Measurements from ENCODE around the gene GRIP2. TPM values are rescaled to one million over a fixed set of nuclear protein-coding genes. Genes with fewer than 3 reads are reported as not detected.

GRIP2 gene
- total RNA-seq, 1 donor from 2014 or later: 3.3 TPM

- H3K4me3 ChIP-seq (ENCODE audit: insufficient read depth, low read depth, low read length): no peak overlapping the region
- no peak for DNase-seq (ENCODE audit: low read depth)
- H4K20me1 ChIP-seq (ENCODE audit: insufficient read depth, low read length): no peaks in the 10 kb centered on the region
- H3K27me3 ChIP-seq (ENCODE audit: insufficient read depth, low read length): peaks cover 33% of the 10 kb centered on the region
- H3K9ac ChIP-seq (ENCODE audit: low read length): no peak overlapping the region
- Mint-ChIP-seq H3K4me3 (ENCODE audit: unreplicated experiment) (no peak overlapping the region), H3K27me3 (ENCODE audit: low read depth, unreplicated experiment) (peaks cover 47% of the 10 kb centered on the region), H3K27ac (ENCODE audit: unreplicated experiment) (no peak overlapping the region), H3K9me3 (ENCODE audit: unreplicated experiment) (peaks cover 5% of the 10 kb centered on the region), H3K4me1 (ENCODE audit: low read depth, unreplicated experiment) (peaks cover 5% of the 10 kb centered on the region), H3K36me3 (ENCODE audit: low read depth, unreplicated experiment) (peaks cover 6% of the 10 kb centered on the region)
- no peaks in the 10 kb centered on the region for H3K79me2 ChIP-seq (ENCODE audit: insufficient read depth, low read length)
- TF ChIP-seq CTCF (IDR thresholded peaks at IDR 0.05; ENCODE audit: insufficient read depth, low read depth, low read length): no peak
- no peak for TF ChIP-seq EZH2 (IDR thresholded peaks at IDR 0.05; ENCODE audit: insufficient read depth, low read length)
- no peak for FAIRE-seq
- H3K9me3 ChIP-seq (ENCODE audit: insufficient read depth, low read depth, low read length): no peaks in the 10 kb centered on the region
- no peak overlapping the region for H3K27ac ChIP-seq (ENCODE audit: low read depth, low read length)
- H3K36me3 ChIP-seq (ENCODE audit: insufficient read depth, low read length): no peaks in the 10 kb centered on the region
- no peak overlapping the region for H2AFZ ChIP-seq (ENCODE audit: low read depth, low read length)
- no peak overlapping the region for H3K4me2 ChIP-seq (ENCODE audit: low read length)
- no peaks in the 10 kb centered on the region for H3K4me1 ChIP-seq (ENCODE audit: insufficient read depth, low read length)
Measured at GRCh38 chr3:14576163-14576562, 36.0 kb upstream of the GRIP2 start.

GRCh38 chr3:14574183-14574582, 34.0 kb upstream of the GRIP2 start:
- H3K4me1 Mint-ChIP-seq (ENCODE audit: low read depth, unreplicated experiment): peaks cover 5% of the 10 kb centered on the region
- no peaks in the 10 kb centered on the region for H3K36me3 ChIP-seq (ENCODE audit: insufficient read depth, low read length)
- DNase-seq (ENCODE audit: low read depth) (no peak), FAIRE-seq (no peak)
- H3K4me3 Mint-ChIP-seq (ENCODE audit: unreplicated experiment): no peak overlapping the region
- peaks cover 5% of the 10 kb centered on the region for H3K9me3 Mint-ChIP-seq (ENCODE audit: unreplicated experiment)
- peaks cover 51% of the 10 kb centered on the region for H3K27me3 Mint-ChIP-seq (ENCODE audit: low read depth, unreplicated experiment)
- H3K27ac ChIP-seq (ENCODE audit: low read depth, low read length): no peak overlapping the region
- H3K27me3 ChIP-seq (ENCODE audit: insufficient read depth, low read length): peaks cover 37% of the 10 kb centered on the region
- no peak overlapping the region for H3K9ac ChIP-seq (ENCODE audit: low read length)
- peaks cover 6% of the 10 kb centered on the region for H3K36me3 Mint-ChIP-seq (ENCODE audit: low read depth, unreplicated experiment)
- H3K4me3 ChIP-seq (ENCODE audit: insufficient read depth, low read depth, low read length): no peak overlapping the region
- H3K27ac Mint-ChIP-seq (ENCODE audit: unreplicated experiment): no peak overlapping the region
- TF ChIP-seq EZH2 (IDR thresholded peaks at IDR 0.05; ENCODE audit: insufficient read depth, low read length) (no peak), CTCF (IDR thresholded peaks at IDR 0.05; ENCODE audit: insufficient read depth, low read depth, low read length) (no peak)
- H3K79me2 ChIP-seq (ENCODE audit: insufficient read depth, low read length): no peaks in the 10 kb centered on the region
- no peaks in the 10 kb centered on the region for H4K20me1 ChIP-seq (ENCODE audit: insufficient read depth, low read length)
- H3K4me1 ChIP-seq (ENCODE audit: insufficient read depth, low read length): no peaks in the 10 kb centered on the region
- H3K9me3 ChIP-seq (ENCODE audit: insufficient read depth, low read depth, low read length): no peaks in the 10 kb centered on the region
- H2AFZ ChIP-seq (ENCODE audit: low read depth, low read length): no peak overlapping the region
- no peak overlapping the region for H3K4me2 ChIP-seq (ENCODE audit: low read length)

- Histone ChIP-seq H3K79me2 (ENCODE audit: insufficient read depth, low read length) (no peaks in the 10 kb centered on the region), H3K27ac (ENCODE audit: low read depth, low read length) (no peak overlapping the region), H3K4me2 (ENCODE audit: low read length) (no peak overlapping the region), H3K4me3 (ENCODE audit: insufficient read depth, low read depth, low read length) (no peak overlapping the region), H3K36me3 (ENCODE audit: insufficient read depth, low read length) (no peaks in the 10 kb centered on the region), H3K9ac (ENCODE audit: low read length) (no peak overlapping the region), H3K9me3 (ENCODE audit: insufficient read depth, low read depth, low read length) (no peaks in the 10 kb centered on the region), H2AFZ (ENCODE audit: low read depth, low read length) (no peak overlapping the region), H4K20me1 (ENCODE audit: insufficient read depth, low read length) (no peaks in the 10 kb centered on the region), H3K4me1 (ENCODE audit: insufficient read depth, low read length) (no peaks in the 10 kb centered on the region), H3K27me3 (ENCODE audit: insufficient read depth, low read length) (peaks cover 40% of the 10 kb centered on the region)
- TF ChIP-seq EZH2 (IDR thresholded peaks at IDR 0.05; ENCODE audit: insufficient read depth, low read length): no peak
- TF ChIP-seq CTCF (IDR thresholded peaks at IDR 0.05; ENCODE audit: insufficient read depth, low read depth, low read length): no peak
- DNase-seq (ENCODE audit: low read depth) (no peak), FAIRE-seq (no peak)
- Mint-ChIP-seq H3K9me3 (ENCODE audit: unreplicated experiment) (peaks cover 5% of the 10 kb centered on the region), H3K4me1 (ENCODE audit: low read depth, unreplicated experiment) (peaks cover 1% of the 10 kb centered on the region), H3K27ac (ENCODE audit: unreplicated experiment) (no peak overlapping the region), H3K27me3 (ENCODE audit: low read depth, unreplicated experiment) (peaks cover 49% of the 10 kb centered on the region), H3K36me3 (ENCODE audit: low read depth, unreplicated experiment) (peaks cover 6% of the 10 kb centered on the region), H3K4me3 (ENCODE audit: unreplicated experiment) (no peak overlapping the region)
Measured at GRCh38 chr3:14573706-14574105, 33.6 kb upstream of the GRIP2 start.

All from astrocyte (in vitro differentiated cells and primary cell).